Measurements from ENCODE around the gene RTN4. TPM values are rescaled to one million over a fixed set of nuclear protein-coding genes. Genes with fewer than 3 reads are reported as not detected.

RTN4 gene
- total RNA-seq, 2 donors from 2014 or later = 112 to 215 TPM

DNA sequence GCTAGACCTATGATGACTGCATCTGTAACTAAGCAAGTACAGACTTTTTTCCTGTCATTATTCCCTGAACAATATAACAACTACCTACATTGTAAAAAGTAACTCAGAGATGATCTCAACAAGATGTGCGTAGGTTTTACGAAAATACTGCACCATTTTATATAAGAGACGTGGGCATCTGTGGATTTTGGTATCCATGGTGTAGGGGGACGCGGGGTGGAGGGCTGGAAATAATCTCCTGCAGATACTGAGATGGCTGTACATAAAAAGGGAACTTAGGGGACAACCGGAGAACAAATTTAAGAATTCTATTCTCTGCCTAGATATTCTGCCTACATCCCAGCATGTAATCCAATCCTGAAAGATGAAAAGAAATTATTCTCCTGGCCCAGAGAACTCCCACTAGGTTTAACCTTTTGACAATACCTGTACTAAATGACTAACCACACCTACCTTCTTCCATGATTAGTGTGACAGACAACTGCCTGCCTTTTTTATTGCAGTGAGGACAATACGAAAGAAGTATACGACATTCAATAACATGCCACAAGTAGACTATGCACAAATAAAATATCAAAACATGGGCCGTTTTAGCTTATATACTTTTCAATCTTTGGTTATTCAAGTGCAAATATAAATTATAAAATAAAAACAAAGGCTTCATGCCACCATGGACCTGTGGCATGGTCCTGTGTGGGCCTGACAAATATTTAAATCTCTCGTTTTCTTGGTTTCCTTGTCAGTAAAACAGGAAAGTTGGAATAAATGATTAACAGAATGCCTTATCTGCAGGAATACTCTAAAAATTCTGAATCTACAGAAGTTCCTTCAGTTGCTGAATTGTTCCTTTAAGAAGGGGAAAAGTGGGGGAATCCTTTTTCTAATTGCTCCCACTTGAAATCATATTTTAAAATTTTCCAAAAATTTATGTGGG, 46.3 kb downstream of the RTN4 start:
- Histone ChIP-seq H3K4me3 (no peak overlapping the region), H3K4me1 (peaks cover 83% of the 10 kb centered on the region), H3K36me3 (replicated peaks in 1 of 2; ENCODE audit: insufficient read depth in 1 of 2, low read depth in 2 of 2) (no peaks in the 10 kb centered on the region), H3K9me3 (no peaks in the 10 kb centered on the region), H3K27me3 (no peaks in the 10 kb centered on the region), H3K27ac (peak overlapping the region in 2 of 4 donors; percentile 54 to 75)
- intact Hi-C loops (cut with DNase I) = no loop called here
- TF ChIP-seq, protein P1, sequence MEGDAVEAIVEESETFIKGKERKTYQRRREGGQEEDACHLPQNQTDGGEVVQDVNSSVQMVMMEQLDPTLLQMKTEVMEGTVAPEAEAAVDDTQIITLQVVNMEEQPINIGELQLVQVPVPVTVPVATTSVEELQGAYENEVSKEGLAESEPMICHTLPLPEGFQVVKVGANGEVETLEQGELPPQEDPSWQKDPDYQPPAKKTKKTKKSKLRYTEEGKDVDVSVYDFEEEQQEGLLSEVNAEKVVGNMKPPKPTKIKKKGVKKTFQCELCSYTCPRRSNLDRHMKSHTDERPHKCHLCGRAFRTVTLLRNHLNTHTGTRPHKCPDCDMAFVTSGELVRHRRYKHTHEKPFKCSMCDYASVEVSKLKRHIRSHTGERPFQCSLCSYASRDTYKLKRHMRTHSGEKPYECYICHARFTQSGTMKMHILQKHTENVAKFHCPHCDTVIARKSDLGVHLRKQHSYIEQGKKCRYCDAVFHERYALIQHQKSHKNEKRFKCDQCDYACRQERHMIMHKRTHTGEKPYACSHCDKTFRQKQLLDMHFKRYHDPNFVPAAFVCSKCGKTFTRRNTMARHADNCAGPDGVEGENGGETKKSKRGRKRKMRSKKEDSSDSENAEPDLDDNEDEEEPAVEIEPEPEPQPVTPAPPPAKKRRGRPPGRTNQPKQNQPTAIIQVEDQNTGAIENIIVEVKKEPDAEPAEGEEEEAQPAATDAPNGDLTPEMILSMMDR (IDR thresholded peaks at IDR 0.05) = no peak
- no peak for TF ChIP-seq POLR2A (IDR thresholded peaks at IDR 0.05)
- DNase-seq (no peak), ATAC-seq (no peak)
- 75 to 76% methylated on average over 10 of the region's 10 CpGs for WGBS, 2 donors

DNA sequence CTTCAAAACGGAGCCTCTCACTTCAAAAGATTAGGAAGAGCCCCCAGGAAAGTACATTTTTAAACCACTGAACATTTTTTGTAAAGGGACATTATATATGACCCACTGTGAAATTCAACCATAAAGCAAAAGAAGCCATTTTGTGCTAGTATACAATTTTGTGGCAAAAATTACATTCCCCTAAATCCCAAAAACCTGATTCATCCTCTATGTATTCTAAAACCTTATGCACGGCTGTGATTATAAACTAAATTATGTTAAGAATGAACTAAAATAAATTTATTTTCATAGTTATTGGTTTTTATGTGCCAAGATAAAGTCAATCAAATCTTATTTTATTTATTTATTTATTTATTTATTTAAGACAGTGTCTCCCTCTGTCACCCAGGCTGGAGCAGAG, 48.5 kb downstream of the RTN4 start:
- no peak overlapping the region for H3K4me3 ChIP-seq
- 45 to 73% methylated on average over 2 of the region's 2 CpGs for WGBS, 2 donors
- intact Hi-C loops (cut with DNase I) = no loop called here
- peak overlapping the region in 1 of 4 donors; percentile 75 for H3K27ac ChIP-seq
- ATAC-seq (no peak), DNase-seq (no peak)
- H3K36me3 ChIP-seq (replicated peaks in 1 of 2; ENCODE audit: insufficient read depth in 1 of 2, low read depth in 2 of 2) = no peaks in the 10 kb centered on the region
- H3K9me3 ChIP-seq = no peaks in the 10 kb centered on the region
- TF ChIP-seq POLR2A (IDR thresholded peaks at IDR 0.05) = no peak
- TF ChIP-seq, protein P1 (IDR thresholded peaks at IDR 0.05) = no peak
- H3K4me1 ChIP-seq = peaks cover 87% of the 10 kb centered on the region
- no peaks in the 10 kb centered on the region for H3K27me3 ChIP-seq

DNA sequence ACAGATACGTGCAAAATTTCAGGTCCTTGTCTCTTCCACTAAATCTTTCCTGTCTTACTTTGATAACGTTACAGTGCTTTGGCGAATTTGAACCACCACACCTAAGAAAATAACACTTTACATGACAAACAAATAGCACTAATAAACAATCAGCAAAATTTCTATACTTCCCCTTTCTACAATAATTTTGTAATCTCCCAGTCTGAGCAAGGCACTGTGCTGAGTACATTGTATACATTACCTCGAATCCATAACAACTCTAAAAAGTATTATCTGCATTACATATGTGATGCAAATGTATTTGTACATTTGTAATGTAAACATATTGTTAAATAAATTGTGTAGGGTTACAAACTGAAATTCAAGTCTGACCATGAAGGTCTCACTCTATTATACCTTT, 49.9 kb downstream of the RTN4 start:
- no peak for DNase-seq
- WGBS, 2 donors = 27 to 34% methylated on average over 4 of the region's 4 CpGs
- no peaks in the 10 kb centered on the region for H3K27me3 ChIP-seq
- H3K9me3 ChIP-seq = no peaks in the 10 kb centered on the region
- intact Hi-C loops (cut with DNase I) = no loop called here
- peaks cover 84% of the 10 kb centered on the region for H3K4me1 ChIP-seq
- H3K27ac ChIP-seq = peak overlapping the region in 1 of 4 donors; percentile 75
- no peak for TF ChIP-seq POLR2A (IDR thresholded peaks at IDR 0.05)
- TF ChIP-seq, protein P1 (IDR thresholded peaks at IDR 0.05) = no peak
- ATAC-seq = no peak
- no peaks in the 10 kb centered on the region for H3K36me3 ChIP-seq (replicated peaks in 1 of 2; ENCODE audit: insufficient read depth in 1 of 2, low read depth in 2 of 2)
- no peak overlapping the region for H3K4me3 ChIP-seq

DNA sequence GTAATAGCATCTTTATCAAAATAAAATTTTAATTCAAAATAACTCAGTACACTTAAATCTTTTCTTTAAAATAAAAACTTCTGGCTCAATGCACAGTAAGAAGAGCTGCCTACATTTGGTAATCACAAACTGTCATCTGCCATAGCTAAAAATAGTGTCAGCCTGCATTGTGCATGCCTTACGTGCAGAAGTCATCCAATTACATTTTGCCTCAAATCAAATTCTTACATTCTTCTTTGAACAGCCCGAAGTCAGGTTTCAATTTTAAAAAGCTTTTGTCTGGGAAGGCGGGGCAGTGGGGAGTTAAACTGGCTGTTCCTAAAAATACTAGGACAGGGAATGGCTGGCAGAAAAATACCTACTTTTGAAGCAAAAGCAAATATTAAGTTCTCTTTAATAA, 51.1 kb downstream of the RTN4 start:
- Histone ChIP-seq H3K36me3 (replicated peaks in 1 of 2; ENCODE audit: insufficient read depth in 1 of 2, low read depth in 2 of 2) (no peaks in the 10 kb centered on the region), H3K27me3 (no peaks in the 10 kb centered on the region), H3K9me3 (no peaks in the 10 kb centered on the region), H3K27ac (peak overlapping the region in 1 of 4 donors; percentile 75), H3K4me3 (no peak overlapping the region), H3K4me1 (peaks cover 82% of the 10 kb centered on the region)
- DNase-seq (no peak), ATAC-seq (no peak)
- no peak for TF ChIP-seq POLR2A (IDR thresholded peaks at IDR 0.05)
- intact Hi-C loops (cut with DNase I) = no loop called here
- WGBS, 2 donors = 8 to 10% methylated on average over 3 of the region's 3 CpGs

DNA sequence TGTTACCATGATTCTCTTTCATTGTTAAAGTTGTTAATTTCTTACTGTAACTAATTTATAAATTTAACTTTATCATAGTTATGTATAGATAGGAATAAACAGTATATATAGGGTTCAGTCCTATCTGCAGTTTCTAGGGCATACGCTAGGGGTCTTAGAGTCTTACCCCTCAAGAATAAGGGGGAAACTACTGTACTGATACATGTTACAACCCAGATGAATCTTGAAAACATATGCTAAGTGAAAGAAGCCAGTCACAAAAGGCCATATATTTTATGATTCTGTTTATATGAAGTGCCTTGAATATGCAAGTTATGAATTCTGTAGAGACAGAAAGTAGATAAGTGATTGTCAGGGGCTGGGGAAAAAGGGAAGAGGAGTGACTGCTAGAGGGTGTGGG, 52.4 kb downstream of the RTN4 start:
- Histone ChIP-seq H3K9me3 (no peaks in the 10 kb centered on the region), H3K4me3 (no peak overlapping the region), H3K27me3 (no peaks in the 10 kb centered on the region), H3K27ac (no peak overlapping the region), H3K36me3 (replicated peaks in 1 of 2; ENCODE audit: insufficient read depth in 1 of 2, low read depth in 2 of 2) (no peaks in the 10 kb centered on the region), H3K4me1 (peaks cover 77% of the 10 kb centered on the region)
- DNase-seq = no peak
- no peak for TF ChIP-seq POLR2A (IDR thresholded peaks at IDR 0.05)
- TF ChIP-seq, protein P1 (IDR thresholded peaks at IDR 0.05) = no peak
- ATAC-seq = no peak
- intact Hi-C loops (cut with DNase I) = no loop called here
- 78 to 85% methylated on average over 1 of the region's 1 CpG for WGBS, 2 donors

All from body of pancreas (tissue), 4 donors.